Measurements from ENCODE around the gene IL1RAPL2. TPM values are rescaled to one million over a fixed set of nuclear protein-coding genes. Genes with fewer than 3 reads are reported as not detected.
"Not testable (repeated sequence)": the region's sequence is repeated elsewhere in the genome, so short reads cannot be mapped to it uniquely, and the experiment has no call there.

Gene IL1RAPL2
- polyA plus RNA-seq, 1 of the 3 experiments (the other 2 are of a cell fraction): 0.13 TPM

GRCh38 chrX:104539081-104539480 is 26.9 kb upstream of the IL1RAPL2 start (continued):
- TF ChIP-seq REST (IDR thresholded peaks at IDR 0.05; ENCODE audit: low read depth, low read length) (no peak), TAF1 (IDR thresholded peaks at IDR 0.05; ENCODE audit: borderline replicate concordance, low read depth, low read length) (no peak), ZBTB33 (IDR thresholded peaks at IDR 0.05; ENCODE audit: borderline replicate concordance, low read depth) (no peak)

- CTCF ChIA-PET: not testable (repeated sequence)
Observed at GRCh38 chrX:104542447-104542846, 23.6 kb upstream of the IL1RAPL2 start.

GRCh38 chrX:104564335-104564734 is 1.7 kb upstream of the IL1RAPL2 start:
- Histone ChIP-seq H3K9ac (no peak overlapping the region), H3K4me2 (no peak overlapping the region), H2AFZ (ENCODE audit: low read depth) (no peak overlapping the region), H3K27me3 (ENCODE audit: insufficient read depth) (peaks cover 53% of the 10 kb centered on the region), H3K36me3 (replicated peaks in 1 of 2; ENCODE audit: control insufficient read depth in 1 of 2, insufficient read depth in 2 of 2, low read length in 1 of 2) (no peaks in the 10 kb centered on the region), H3K79me2 (ENCODE audit: insufficient read depth) (no peaks in the 10 kb centered on the region), H3K4me1 (ENCODE audit: control insufficient read depth in 1 of 2, insufficient read depth in 2 of 2, low read depth in 1 of 2, low read length in 1 of 2) (no peaks in the 10 kb centered on the region), H3K9me2 (no peaks in the 10 kb centered on the region), H3F3A (replicated peaks; ENCODE audit: insufficient read depth) (no peaks in the 10 kb centered on the region), H3K27ac (ENCODE audit: low read depth in 2 of 2, low read length in 1 of 2) (no peak overlapping the region), H3K4me3 (ENCODE audit: low read depth in 2 of 2, low read length in 1 of 2) (no peak overlapping the region), H4K20me1 (ENCODE audit: insufficient read depth) (no peaks in the 10 kb centered on the region), H3K9me3 (no peaks in the 10 kb centered on the region)
- POLR2A ChIA-PET: no interaction called here
- CTCF ChIA-PET: interaction anchor here (2.9 kb wide), 1 partner anchor 9 kb away, joined by 19 read pairs; no protein-coding TSS in a partner anchor
- whole genome bisulfite sequencing (ENCODE audit: low lambda C conversion rate): 4% methylated on average over 8 of the region's 9 CpGs
- no peak for DNase-seq
- TF ChIP-seq PBX3 (IDR thresholded peaks at IDR 0.05): no peak
- no peak for TF ChIP-seq ELF1 (IDR thresholded peaks at IDR 0.05)
- TF ChIP-seq RXRA (IDR thresholded peaks at IDR 0.05; ENCODE audit: borderline replicate concordance, low read depth): no peak
- no peak for TF ChIP-seq POLR2AphosphoS5 (IDR thresholded peaks at IDR 0.05; ENCODE audit: low read depth, low read length)
- no peak for TF ChIP-seq YY1 (IDR thresholded peaks at IDR 0.05; ENCODE audit: low read depth)
- no peak for TF ChIP-seq USF1 (IDR thresholded peaks at IDR 0.05; ENCODE audit: borderline replicate concordance, low read depth)
- TF ChIP-seq TCF12 (IDR thresholded peaks at IDR 0.05): no peak
- no peak for TF ChIP-seq FOXM1 (IDR thresholded peaks at IDR 0.05; ENCODE audit: low read depth)
- TF ChIP-seq EP300 (IDR thresholded peaks at IDR 0.05; ENCODE audit: borderline replicate concordance in 1 of 2, low read depth in 1 of 2, low read length in 1 of 2): no peak
- no peak for TF ChIP-seq RFX5 (IDR thresholded peaks at IDR 0.05; ENCODE audit: low read length)

More at GRCh38 chrX:104542447-104542846, 23.6 kb upstream of the IL1RAPL2 start:
- H3K4me3 ChIP-seq (ENCODE audit: low read depth in 2 of 2, low read length in 1 of 2); H3K9ac ChIP-seq; H3F3A ChIP-seq (replicated peaks; ENCODE audit: insufficient read depth); DNase-seq; H3K27me3 ChIP-seq (ENCODE audit: insufficient read depth); H3K9me3 ChIP-seq; H4K20me1 ChIP-seq (ENCODE audit: insufficient read depth); H2AFZ ChIP-seq (ENCODE audit: low read depth); H3K9me2 ChIP-seq; H3K4me1 ChIP-seq (ENCODE audit: control insufficient read depth in 1 of 2, insufficient read depth in 2 of 2, low read depth in 1 of 2, low read length in 1 of 2); H3K36me3 ChIP-seq (replicated peaks in 1 of 2; ENCODE audit: control insufficient read depth in 1 of 2, insufficient read depth in 2 of 2, low read length in 1 of 2); POLR2A ChIA-PET; H3K79me2 ChIP-seq (ENCODE audit: insufficient read depth); H3K4me2 ChIP-seq; H3K27ac ChIP-seq (ENCODE audit: low read depth in 2 of 2, low read length in 1 of 2): not testable (repeated sequence)
- WGBS (ENCODE audit: low lambda C conversion rate): 4% methylated on average over 2 of the region's 2 CpGs

Data from SK-N-SH (cell line).